Measurements from ENCODE around the gene PERM1.

DNA sequence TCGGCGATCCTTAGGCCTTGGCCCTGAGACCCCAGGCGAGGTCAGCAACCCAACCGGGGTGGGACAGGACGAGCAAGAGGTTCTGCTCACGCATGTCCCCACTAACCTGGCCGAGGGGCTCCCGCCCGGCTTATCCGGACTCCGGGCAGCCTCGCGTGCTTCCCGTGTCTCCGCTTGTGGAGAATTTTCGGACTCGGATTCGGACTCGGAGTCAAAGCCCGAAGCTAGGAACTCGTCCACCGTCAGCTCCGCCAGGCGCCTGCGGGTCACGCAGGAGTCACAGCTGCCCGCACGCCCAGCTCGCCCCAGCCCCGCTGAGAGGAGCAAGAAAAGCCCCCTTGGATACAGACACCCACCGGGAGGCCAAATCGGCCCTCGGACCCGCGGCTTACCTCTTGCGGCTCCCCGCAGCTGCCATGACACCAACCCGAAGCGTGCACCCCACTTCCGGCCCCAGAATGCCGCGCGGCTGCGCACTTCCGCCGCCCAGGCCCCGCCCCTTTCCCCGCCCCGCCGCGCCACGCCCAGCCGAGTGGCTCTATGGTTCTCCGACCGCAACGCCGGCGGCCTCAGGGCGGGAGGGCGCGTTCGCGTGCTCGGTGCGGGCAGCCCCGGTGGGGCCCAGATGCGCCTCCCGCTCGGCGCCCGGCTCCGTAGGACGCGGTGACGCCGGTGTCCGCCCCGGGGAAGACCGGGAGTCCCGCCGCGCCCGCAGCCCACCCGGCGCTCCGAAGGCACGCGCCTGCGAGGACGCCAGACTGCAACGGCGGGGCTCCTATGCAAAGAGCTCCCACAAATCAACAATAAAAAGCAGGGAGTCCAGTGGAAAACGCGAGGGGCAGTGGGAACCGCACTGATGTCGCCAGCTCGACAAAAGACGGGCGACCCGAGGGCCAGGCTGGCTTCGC is 22.8 kb downstream of the PERM1 start, which contains the start of gene NOC2L:
- TF ChIP-seq CTCF (IDR thresholded peaks at IDR 0.05) (no peak), POLR2AphosphoS5 (IDR thresholded peaks at IDR 0.05) (peak in 1 of 3 donors; percentile 30), POLR2A (IDR thresholded peaks at IDR 0.05) (no peak), EP300 (IDR thresholded peaks at IDR 0.05) (no peak)
